ENCODE results near the gene OR1D2.
"Not testable (repeated sequence)": the region's sequence is repeated elsewhere in the genome, so short reads cannot be mapped to it uniquely, and the experiment has no call there.

Gene OR1D2

DNA sequence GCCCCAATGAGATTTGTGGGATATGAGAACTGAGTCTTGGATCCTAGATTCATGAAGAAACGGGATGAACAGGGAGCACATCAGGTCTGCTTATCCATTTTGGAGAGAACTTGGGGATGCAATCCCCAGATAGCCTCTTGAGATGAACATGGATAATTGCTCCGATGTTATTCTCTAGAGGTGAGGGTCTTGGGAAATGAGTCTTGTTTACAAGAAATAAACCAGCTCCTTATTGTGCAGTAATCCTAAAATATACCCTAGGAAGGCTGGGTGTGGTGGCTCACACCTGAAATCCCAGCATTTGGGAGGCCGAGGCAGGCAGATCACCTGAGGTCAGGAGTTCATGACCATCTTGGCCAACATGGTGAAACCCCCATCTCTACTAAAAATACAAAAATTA lies at the start of gene OR1D2:
Gene OR1D2 (minus strand): TSS at position 101 of the 400 bp plus-strand sequence. CDS start 11,426 bp downstream, outside the sequence.
- no peak within 1 kb of the TSS for H3K4me3 ChIP-seq (ENCODE audit: low read depth, low read length)
- H3K27me3 ChIP-seq (replicated peaks): no peaks in the 10 kb centered on the region
- in situ Hi-C loops (cut with HindIII; ENCODE audit: low pct_ligation_motif_present, low sequenced_read_pairs): no loop called here
- no peak for DNase-seq
- TF ChIP-seq CTCF (IDR thresholded peaks at IDR 0.05; ENCODE audit: low read depth, low read length, missing control alignments): no peak
- H3K27ac ChIP-seq: no peak within 1 kb of the TSS
- no peaks in the 10 kb centered on the region for H3K36me3 ChIP-seq (replicated peaks)

DNA sequence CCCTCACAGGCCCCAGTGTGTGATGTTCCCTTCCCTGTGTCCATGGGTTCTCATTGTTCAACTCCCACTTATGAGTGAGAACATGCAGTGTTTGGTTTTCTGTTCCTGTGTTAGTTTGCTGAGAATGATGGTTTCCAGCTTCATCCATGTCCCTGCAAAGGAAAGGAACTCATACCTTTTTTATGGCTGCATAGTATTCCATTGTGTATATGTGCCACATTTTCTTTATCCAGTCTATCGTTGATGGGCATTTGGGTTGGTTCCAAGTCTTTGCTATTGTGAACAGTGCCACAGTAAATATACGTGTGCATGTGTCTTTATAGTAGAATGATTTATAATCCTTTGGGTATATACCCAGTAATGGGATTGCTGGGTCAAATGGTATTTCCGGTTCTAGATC lies 33.3 kb upstream of the OR1D2 start:
- DNase-seq; H3K27ac ChIP-seq; in situ Hi-C loops (cut with HindIII; ENCODE audit: low pct_ligation_motif_present, low sequenced_read_pairs); H3K27me3 ChIP-seq (replicated peaks); H3K4me3 ChIP-seq (ENCODE audit: low read depth, low read length); H3K36me3 ChIP-seq (replicated peaks): not testable (repeated sequence)

GRCh38 chr17:3127451-3127850 lies 23.2 kb upstream of the OR1D2 start, which contains the start of gene OR1G1:
Gene OR1G1, minus strand, starts transcription at chr17:3127551. Its CDS starts 0 bp downstream, at chr17:3127551.
- Histone ChIP-seq H3K27me3 (replicated peaks) (no peaks in the 10 kb centered on the region), H3K4me3 (ENCODE audit: low read depth, low read length) (no peak within 1 kb of the TSS), H3K36me3 (replicated peaks) (no peaks in the 10 kb centered on the region), H3K27ac (no peak within 1 kb of the TSS)
- no peak for TF ChIP-seq CTCF (IDR thresholded peaks at IDR 0.05; ENCODE audit: low read depth, low read length, missing control alignments)
- in situ Hi-C loops (cut with HindIII; ENCODE audit: low pct_ligation_motif_present, low sequenced_read_pairs): no loop called here
- no peak for DNase-seq

DNA sequence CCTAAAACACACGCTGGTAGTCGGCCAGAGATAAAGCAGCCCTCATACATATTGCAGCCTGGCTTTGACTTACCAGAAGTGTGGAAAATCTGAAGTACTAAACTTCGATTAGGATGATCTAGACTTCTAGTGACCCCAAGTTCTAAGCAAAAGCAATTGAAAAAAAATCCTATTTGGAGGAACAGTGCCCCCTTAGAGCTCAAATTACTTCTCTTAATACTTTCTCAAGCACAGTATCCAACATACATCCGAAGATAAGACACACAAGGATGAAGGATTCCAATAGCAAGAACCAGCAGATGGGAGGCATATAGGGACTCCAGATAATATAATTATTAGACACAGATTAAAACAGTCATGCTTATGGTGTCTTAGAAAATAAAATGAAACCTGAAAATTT lies 30.4 kb downstream of the OR1D2 start:
- DNase-seq; H3K36me3 ChIP-seq (replicated peaks); in situ Hi-C loops (cut with HindIII; ENCODE audit: low pct_ligation_motif_present, low sequenced_read_pairs); H3K4me3 ChIP-seq (ENCODE audit: low read depth, low read length); H3K27ac ChIP-seq; H3K27me3 ChIP-seq (replicated peaks): not testable (repeated sequence)

DNA sequence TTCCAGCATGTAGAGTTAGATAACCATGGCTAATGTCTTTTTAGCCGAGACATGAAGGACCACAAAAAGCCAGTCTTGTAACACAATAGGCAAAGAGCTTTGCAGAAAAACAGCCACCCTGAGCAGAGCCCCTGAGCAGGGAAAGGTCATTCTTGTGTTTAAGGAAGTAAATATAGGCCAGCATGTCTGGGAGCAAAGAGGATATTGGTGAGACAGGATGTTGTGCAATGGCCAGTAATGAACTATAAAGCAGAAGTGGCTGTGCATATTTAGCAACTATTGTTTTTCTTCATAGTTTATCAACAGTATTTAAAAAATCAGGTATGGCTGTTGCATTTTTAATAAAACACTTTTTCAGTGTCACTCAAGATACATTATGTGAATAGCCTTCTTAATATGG lies 39.0 kb downstream of the OR1D2 start:
- DNase-seq; H3K4me3 ChIP-seq (ENCODE audit: low read depth, low read length); in situ Hi-C loops (cut with HindIII; ENCODE audit: low pct_ligation_motif_present, low sequenced_read_pairs); H3K27ac ChIP-seq; H3K36me3 ChIP-seq (replicated peaks); H3K27me3 ChIP-seq (replicated peaks): not testable (repeated sequence)

DNA sequence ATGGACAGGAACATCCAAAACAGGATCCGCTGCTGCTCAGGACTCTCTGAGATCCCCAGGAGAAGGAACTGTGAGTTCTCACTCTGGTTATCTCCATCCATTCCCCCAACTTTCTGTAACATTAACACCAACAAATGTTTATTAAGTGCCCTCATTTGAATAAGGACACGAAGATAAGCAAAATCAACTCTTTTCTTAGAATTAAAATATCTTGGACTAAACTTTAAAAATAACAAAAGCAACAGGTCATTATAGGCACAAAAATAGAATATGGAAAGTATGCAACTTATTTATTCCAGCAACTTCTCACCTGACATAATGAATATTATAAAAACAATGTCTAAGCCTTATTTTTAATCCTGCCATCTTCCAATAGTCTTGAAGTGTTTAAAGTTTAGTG lies 40.7 kb downstream of the OR1D2 start, which contains the start of gene OR1D5:
Gene OR1D5 (minus strand): TSS at position 101 of the 400 bp plus-strand sequence. CDS start 0 bp downstream, at position 101.
- in situ Hi-C loops (cut with HindIII; ENCODE audit: low pct_ligation_motif_present, low sequenced_read_pairs); H3K4me3 ChIP-seq (ENCODE audit: low read depth, low read length); H3K27ac ChIP-seq; H3K27me3 ChIP-seq (replicated peaks); H3K36me3 ChIP-seq (replicated peaks); DNase-seq: not testable (repeated sequence)

GRCh38 chr17:3062824-3063377 lies 41.3 kb downstream of the OR1D2 start:
- H3K36me3 ChIP-seq (replicated peaks); in situ Hi-C loops (cut with HindIII; ENCODE audit: low pct_ligation_motif_present, low sequenced_read_pairs); H3K27ac ChIP-seq; H3K27me3 ChIP-seq (replicated peaks); DNase-seq; H3K4me3 ChIP-seq (ENCODE audit: low read depth, low read length): not testable (repeated sequence)

GRCh38 chr17:3054868-3055267 lies 49.4 kb downstream of the OR1D2 start:
- H3K27me3 ChIP-seq (replicated peaks); H3K36me3 ChIP-seq (replicated peaks); in situ Hi-C loops (cut with HindIII; ENCODE audit: low pct_ligation_motif_present, low sequenced_read_pairs); H3K4me3 ChIP-seq (ENCODE audit: low read depth, low read length); H3K27ac ChIP-seq; DNase-seq: not testable (repeated sequence)

GRCh38 chr17:3049705-3050295 lies 54.4 kb downstream of the OR1D2 start:
- H3K27ac ChIP-seq: no peak overlapping the region

More at GRCh38 chr17:3049705-3050295, 54.4 kb downstream of the OR1D2 start:
- Histone ChIP-seq H3K4me3 (ENCODE audit: low read depth, low read length) (no peak overlapping the region), H3K27me3 (replicated peaks) (no peaks in the 10 kb centered on the region), H3K36me3 (replicated peaks) (no peaks in the 10 kb centered on the region)
- in situ Hi-C loops (cut with HindIII; ENCODE audit: low pct_ligation_motif_present, low sequenced_read_pairs): no loop called here
- TF ChIP-seq CTCF (IDR thresholded peaks at IDR 0.05; ENCODE audit: low read depth, low read length, missing control alignments): no peak
- no peak for DNase-seq

All from brain microvascular endothelial cell (primary cell).